Panc1 (cell line): Measurements from ENCODE around the gene DUSP8. TPM values are rescaled to one million over a fixed set of nuclear protein-coding genes. Genes with fewer than 3 reads are reported as not detected.

Source experiments
- ATAC-seq: fragments of 200-7000 bp; cut with Tn5 transposase; 2 replicates; pipeline ENCODE4 v1.9.1; 2020; ENCODE audit warnings: mild to moderate bottlenecking, moderate library complexity
- BruUV-seq: library from RNA; stranded (reverse); fragments of 400-500 nt; replicated peaks from 2 replicates; lab custom pipeline; 2021; lab: Mats Ljungman, UMichigan
- CTCF ChIA-PET: fragments of 300-600 bp; sonication (Branson Sonifier 250); formaldehyde crosslinking; loops from one replicate; lab custom pipeline; 2022; ENCODE audit warnings: antibody characterized with exemption; lab: Charles Lee
- POLR2A ChIA-PET: fragments of 300-600 bp; sonication (Branson Sonifier 250); formaldehyde crosslinking; loops from one replicate; lab custom pipeline; 2022; ENCODE audit warnings: antibody characterized with exemption; lab: Charles Lee
- DNase-seq: peaks from one replicate; pipeline ENCODE4 v3.0.0-alpha.2; 2010; ENCODE audit warnings: low read depth, low spot score
- H3K27ac ChIP-seq: 2 replicates; pipeline ENCODE4 v1.5.1; 2011; ENCODE audit warnings: mild to moderate bottlenecking, low read length, inconsistent platforms
- H3K27me3 ChIP-seq: fragments of 200-500 bp; sonication (Bioruptor generic); 2 replicates; pipeline ENCODE4 v1.6.0; 2014; ENCODE audit warnings: low read length, inconsistent platforms; ENCODE audit not compliant: control insufficient read depth, insufficient read depth
- H3K36me3 ChIP-seq: fragments of 200-500 bp; sonication (Bioruptor generic); 2 replicates; pipeline ENCODE4 v1.5.1; 2014; ENCODE audit warnings: inconsistent platforms, mild to moderate bottlenecking, low read length, moderate library complexity; ENCODE audit not compliant: control insufficient read depth, insufficient read depth
- H3K4me1 ChIP-seq: 2 replicates; pipeline ENCODE4 v1.5.1; 2011; ENCODE audit warnings: inconsistent platforms, mild to moderate bottlenecking, low read length, moderate library complexity; ENCODE audit not compliant: control insufficient read depth, insufficient read depth
- H3K4me3 ChIP-seq, 2 experiments: 2 replicates each; pipeline ENCODE4 v1.5.1; 2011 to 2012; ENCODE audit warnings: low read depth in 2 of 2, low read length in 2 of 2, mild to moderate bottlenecking in 2 of 2, inconsistent platforms in 1 of 2, moderate library complexity in 1 of 2
- H3K9me3 ChIP-seq: fragments of 200-500 bp; sonication (Bioruptor generic); 2 replicates; pipeline ENCODE4 v1.5.1; 2014; ENCODE audit warnings: low read depth, mild to moderate bottlenecking, inconsistent platforms, low read length, moderate library complexity; ENCODE audit not compliant: control insufficient read depth, insufficient read depth
- CTCF ChIP-seq: fragments of 450-650 bp; IDR thresholded peaks from 2 replicates; pipeline ENCODE4 v1.5.1; 2017; ENCODE audit warnings: mild to moderate bottlenecking
- POLR2AphosphoS5 ChIP-seq: IDR thresholded peaks from 2 replicates; pipeline ENCODE4 v1.6.1; 2012; ENCODE audit warnings: mild to moderate bottlenecking, low read depth, low read length, moderate library complexity
- REST ChIP-seq, 2 experiments: IDR thresholded peaks; 2 replicates each; pipeline ENCODE4 v1.6.1; 2011 to 2012; ENCODE audit warnings: low read depth in 2 of 2, control low read depth in 1 of 2, low read length in 1 of 2, mild to moderate bottlenecking in 1 of 2, moderate library complexity in 1 of 2; ENCODE audit not compliant: insufficient read depth in 1 of 2
- SIN3A ChIP-seq: IDR thresholded peaks from 2 replicates; pipeline ENCODE4 v1.6.1; 2012; ENCODE audit warnings: low read depth, mild to moderate bottlenecking, low read length, moderate library complexity, borderline replicate concordance; ENCODE audit not compliant: insufficient read depth
- TCF7L2 ChIP-seq: IDR thresholded peaks from 2 replicates; pipeline ENCODE4 v1.6.1; 2011; ENCODE audit warnings: mild to moderate bottlenecking, low read depth, low read length, inconsistent platforms
- in situ Hi-C: cut with HindIII; loops from 2 replicates; pipeline ENCODE4 v1.10.0; 2016; ENCODE audit warnings: low sequenced_read_pairs, low pct_unique_long_range_greater_than_20kb
- intact Hi-C: fragments of 100-400 bp; cut with micrococcal nuclease; formaldehyde crosslinking; loops from one replicate; pipeline ENCODE4 v1.10.0; 2022; ENCODE audit not compliant: unreplicated experiment
- total RNA-seq: library from RNA; stranded (reverse); gene quantifications from one replicate; pipeline ENCODE4 v1.2.1, GENCODE V29; 2021; ENCODE audit not compliant: unreplicated experiment

DUSP8 gene
- total RNA-seq, 1 experiment from 2014 or later = 5.5 TPM

- Histone ChIP-seq H3K27ac (no peak overlapping the region), H3K9me3 (no peaks in the 10 kb centered on the region), H3K4me1 (peaks cover 21% of the 10 kb centered on the region), H3K27me3 (no peaks in the 10 kb centered on the region; the same call in 1 of the 2 replicates), H3K36me3 (no peaks in the 10 kb centered on the region), H3K4me3 (no peak overlapping the region)
- no TSS peak for BruUV-seq
- in situ Hi-C loops = no loop called here
- no peak for ATAC-seq
- intact Hi-C loops = no loop called here
- no peak for DNase-seq
- ChIA-PET CTCF (interaction anchor here (0.8 to 1.0 kb wide), 3 partner anchors 22 to 26 kb away, joined by 3 to 4 read pairs (median 3); no protein-coding TSS in a partner anchor), POLR2A (no interaction called here)
- TF ChIP-seq POLR2AphosphoS5 = no peak
- TF ChIP-seq REST (IDR thresholded peaks at IDR 0.05; ENCODE audit: insufficient read depth in 1 of 2, low read depth in 2 of 2, low read length in 1 of 2) = no peak
- TF ChIP-seq TCF7L2 = no peak
- TF ChIP-seq CTCF = no peak
- no peak for TF ChIP-seq SIN3A
Measured at GRCh38 chr11:1569251-1569780, 2.8 kb downstream of the DUSP8 start.

GRCh38 chr11:1568441-1568911 lies 3.6 kb downstream of the DUSP8 start:
- intact Hi-C loops (no loop called here), in situ Hi-C loops (no loop called here)
- TF ChIP-seq CTCF (no peak), SIN3A (no peak), REST (IDR thresholded peaks at IDR 0.05; ENCODE audit: insufficient read depth in 1 of 2, low read depth in 2 of 2, low read length in 1 of 2) (no peak), POLR2AphosphoS5 (no peak), TCF7L2 (no peak)
- Histone ChIP-seq H3K4me1 (peaks cover 14% of the 10 kb centered on the region), H3K4me3 (no peak overlapping the region), H3K27me3 (no peaks in the 10 kb centered on the region; the same call in 1 of the 2 replicates), H3K27ac (no peak overlapping the region), H3K9me3 (no peaks in the 10 kb centered on the region), H3K36me3 (no peaks in the 10 kb centered on the region)
- ATAC-seq = no peak
- no TSS peak for BruUV-seq
- no peak for DNase-seq
- CTCF ChIA-PET = interaction anchor here (1.9 kb wide), 1 partner anchor 22 kb away, joined by 8 read pairs; no protein-coding TSS in a partner anchor
- POLR2A ChIA-PET = interaction anchor here (0.6 kb wide), 1 partner anchor 107 kb away, joined by 3 read pairs; no protein-coding TSS in a partner anchor
